ENCODE data around the gene POFUT1.

DNA sequence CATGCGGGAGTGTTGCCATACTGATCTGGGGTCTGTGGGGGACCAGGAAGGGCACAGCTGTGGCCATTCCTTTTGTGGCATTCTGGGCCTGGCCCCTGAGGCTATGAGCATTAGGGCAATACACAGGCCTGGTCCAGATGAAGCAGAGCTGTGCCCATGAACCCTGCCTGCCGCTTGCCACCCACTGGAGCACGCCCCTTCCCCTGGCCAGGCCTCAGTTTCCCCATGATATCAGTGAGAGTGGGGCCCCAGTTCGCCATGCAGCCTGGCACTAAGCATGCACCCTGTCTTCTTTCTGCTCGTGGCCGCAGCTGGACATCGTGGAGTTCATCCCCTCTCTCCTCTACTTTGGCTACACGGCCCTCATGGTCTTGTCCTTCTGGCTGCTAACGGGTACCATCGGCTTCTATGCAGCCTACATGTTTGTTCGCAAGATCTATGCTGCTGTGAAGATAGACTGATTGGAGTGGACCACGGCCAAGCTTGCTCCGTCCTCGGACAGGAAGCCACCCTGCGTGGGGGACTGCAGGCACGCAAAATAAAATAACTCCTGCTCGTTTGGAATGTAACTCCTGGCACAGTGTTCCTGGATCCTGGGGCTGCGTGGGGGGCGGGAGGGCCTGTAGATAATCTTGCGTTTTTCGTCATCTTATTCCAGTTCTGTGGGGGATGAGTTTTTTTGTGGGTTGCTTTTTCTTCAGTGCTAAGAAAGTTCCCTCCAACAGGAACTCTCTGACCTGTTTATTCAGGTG is 42.5 kb upstream of the POFUT1 start:
- TF ChIP-seq, protein P1, sequence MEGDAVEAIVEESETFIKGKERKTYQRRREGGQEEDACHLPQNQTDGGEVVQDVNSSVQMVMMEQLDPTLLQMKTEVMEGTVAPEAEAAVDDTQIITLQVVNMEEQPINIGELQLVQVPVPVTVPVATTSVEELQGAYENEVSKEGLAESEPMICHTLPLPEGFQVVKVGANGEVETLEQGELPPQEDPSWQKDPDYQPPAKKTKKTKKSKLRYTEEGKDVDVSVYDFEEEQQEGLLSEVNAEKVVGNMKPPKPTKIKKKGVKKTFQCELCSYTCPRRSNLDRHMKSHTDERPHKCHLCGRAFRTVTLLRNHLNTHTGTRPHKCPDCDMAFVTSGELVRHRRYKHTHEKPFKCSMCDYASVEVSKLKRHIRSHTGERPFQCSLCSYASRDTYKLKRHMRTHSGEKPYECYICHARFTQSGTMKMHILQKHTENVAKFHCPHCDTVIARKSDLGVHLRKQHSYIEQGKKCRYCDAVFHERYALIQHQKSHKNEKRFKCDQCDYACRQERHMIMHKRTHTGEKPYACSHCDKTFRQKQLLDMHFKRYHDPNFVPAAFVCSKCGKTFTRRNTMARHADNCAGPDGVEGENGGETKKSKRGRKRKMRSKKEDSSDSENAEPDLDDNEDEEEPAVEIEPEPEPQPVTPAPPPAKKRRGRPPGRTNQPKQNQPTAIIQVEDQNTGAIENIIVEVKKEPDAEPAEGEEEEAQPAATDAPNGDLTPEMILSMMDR (IDR thresholded peaks at IDR 0.05): no peak
- no peak for TF ChIP-seq POLR2A (IDR thresholded peaks at IDR 0.05)

Data from heart left ventricle (tissue), 13 donors.